Measurements from ENCODE around the gene MROH7. TPM values are rescaled to one million over a fixed set of nuclear protein-coding genes. Genes with fewer than 3 reads are reported as not detected.

Gene MROH7
- total RNA-seq, 1 experiment from 2014 or later: not detected

GRCh38 chr1:54681358-54681757 is 39.8 kb downstream of the MROH7 start:
- H3K4me1 ChIP-seq (replicated peaks; ENCODE audit: insufficient read depth): no peaks in the 10 kb centered on the region
- intact Hi-C loops (cut with micrococcal nuclease; ENCODE audit: unreplicated experiment): no loop called here
- no peaks in the 10 kb centered on the region for H3F3A ChIP-seq (ENCODE audit: insufficient read depth, low read depth)
- ChIA-PET CTCF (no interaction called here), POLR2A (ENCODE audit: unreplicated experiment) (no interaction called here)
- H3K4me3 ChIP-seq: no peak overlapping the region
- no peaks in the 10 kb centered on the region for H3K9me2 ChIP-seq (ENCODE audit: insufficient read depth)
- H3K36me3 ChIP-seq (ENCODE audit: low read depth): no peaks in the 10 kb centered on the region
- no peaks in the 10 kb centered on the region for H3K9me3 ChIP-seq (ENCODE audit: insufficient read depth, low read depth)
- no peaks in the 10 kb centered on the region for H3K79me2 ChIP-seq (ENCODE audit: low read depth)
- H3K27me3 ChIP-seq (ENCODE audit: insufficient read depth, low read depth): peaks cover 8% of the 10 kb centered on the region
- DNase-seq: peak in 1 of 2 experiments; percentile 42
- BruUV-seq (replicated peaks): no TSS peak
- no peak for TF ChIP-seq CTCF (conservative IDR thresholded peaks at IDR 0.05)
- no peak for TF ChIP-seq EZH2 (IDR thresholded peaks at IDR 0.05; ENCODE audit: low read depth)
- H3K27ac ChIP-seq: no peak overlapping the region
- H2AFZ ChIP-seq: no peak overlapping the region
- H4K20me1 ChIP-seq (ENCODE audit: insufficient read depth): no peaks in the 10 kb centered on the region
- H3K4me2 ChIP-seq: no peak overlapping the region

GRCh38 chr1:54683453-54683852 is 41.9 kb downstream of the MROH7 start:
- no TSS peak for BruUV-seq (replicated peaks)
- no peak for DNase-seq
- Histone ChIP-seq H3F3A (ENCODE audit: insufficient read depth, low read depth) (no peaks in the 10 kb centered on the region), H3K9me3 (ENCODE audit: insufficient read depth, low read depth) (no peaks in the 10 kb centered on the region), H3K4me3 (no peak overlapping the region), H3K4me1 (replicated peaks; ENCODE audit: insufficient read depth) (no peaks in the 10 kb centered on the region), H3K36me3 (ENCODE audit: low read depth) (no peaks in the 10 kb centered on the region), H3K27ac (no peak overlapping the region), H3K9me2 (ENCODE audit: insufficient read depth) (no peaks in the 10 kb centered on the region), H4K20me1 (ENCODE audit: insufficient read depth) (no peaks in the 10 kb centered on the region), H3K27me3 (ENCODE audit: insufficient read depth, low read depth) (peaks cover 8% of the 10 kb centered on the region), H3K4me2 (no peak overlapping the region), H2AFZ (no peak overlapping the region), H3K79me2 (ENCODE audit: low read depth) (no peaks in the 10 kb centered on the region)
- no peak for TF ChIP-seq CTCF (conservative IDR thresholded peaks at IDR 0.05)
- no peak for TF ChIP-seq EZH2 (IDR thresholded peaks at IDR 0.05; ENCODE audit: low read depth)
- ChIA-PET POLR2A (ENCODE audit: unreplicated experiment) (no interaction called here), CTCF (no interaction called here)
- intact Hi-C loops (cut with micrococcal nuclease; ENCODE audit: unreplicated experiment): no loop called here

GRCh38 chr1:54685335-54685905 is 43.8 kb downstream of the MROH7 start:
- H3K27me3 ChIP-seq (ENCODE audit: insufficient read depth, low read depth): peaks cover 10% of the 10 kb centered on the region
- TF ChIP-seq CTCF (conservative IDR thresholded peaks at IDR 0.05): no peak
- TF ChIP-seq EZH2 (IDR thresholded peaks at IDR 0.05; ENCODE audit: low read depth): no peak
- H4K20me1 ChIP-seq (ENCODE audit: insufficient read depth): no peaks in the 10 kb centered on the region
- no peaks in the 10 kb centered on the region for H3F3A ChIP-seq (ENCODE audit: insufficient read depth, low read depth)
- H3K4me1 ChIP-seq (replicated peaks; ENCODE audit: insufficient read depth): no peaks in the 10 kb centered on the region
- no peaks in the 10 kb centered on the region for H3K36me3 ChIP-seq (ENCODE audit: low read depth)
- H3K79me2 ChIP-seq (ENCODE audit: low read depth): no peaks in the 10 kb centered on the region
- no peak overlapping the region for H3K4me3 ChIP-seq
- H3K9me2 ChIP-seq (ENCODE audit: insufficient read depth): no peaks in the 10 kb centered on the region
- H3K4me2 ChIP-seq: no peak overlapping the region
- no peak for DNase-seq
- ChIA-PET CTCF (no interaction called here), POLR2A (ENCODE audit: unreplicated experiment) (no interaction called here)
- no peak overlapping the region for H3K27ac ChIP-seq
- H3K9me3 ChIP-seq (ENCODE audit: insufficient read depth, low read depth): no peaks in the 10 kb centered on the region
- H2AFZ ChIP-seq: no peak overlapping the region
- no TSS peak for BruUV-seq (replicated peaks)
- intact Hi-C loops (cut with micrococcal nuclease; ENCODE audit: unreplicated experiment): no loop called here

Data from PC-9 (cell line).